Endothelial cell of umbilical vein (primary cell): ENCODE results near the gene OSBPL10. TPM values are rescaled to one million over a fixed set of nuclear protein-coding genes. Genes with fewer than 3 reads are reported as not detected.

Experiments used
- BruUV-seq: library from RNA; stranded (reverse); fragments of 400-500 nt; replicated peaks from 2 replicates; lab custom pipeline; 2021; lab: Mats Ljungman, UMichigan
- CTCF ChIA-PET: fragments of 300-600, 350-600 bp; sonication (Branson Sonifier 250); formaldehyde crosslinking; loops from one replicate; lab custom pipeline; 2021; ENCODE audit warnings: antibody characterized with exemption, inconsistent platforms; lab: Charles Lee
- POLR2A ChIA-PET: fragments of 300-600, 350-600 bp; sonication (Branson Sonifier 250); formaldehyde crosslinking; loops from one replicate; lab custom pipeline; 2021; ENCODE audit warnings: antibody characterized with exemption, inconsistent platforms; lab: Charles Lee
- DNase-seq: peaks from one replicate; pipeline ENCODE4 v3.0.0-alpha.2; 2011; ENCODE audit warnings: low read depth, low spot score
- FAIRE-seq: peaks from 2 replicates; lab custom pipeline; 2011; peaks lifted over from hg19 to GRCh38; lab: Jason Lieb, UNC
- H2AFZ ChIP-seq: 2 replicates; pipeline ENCODE4 v1.6.0; 2012; ENCODE audit warnings: low read depth, low read length, control low read depth, inconsistent platforms
- H3K27ac ChIP-seq: 2 replicates; pipeline ENCODE4 v1.5.1; 2011; ENCODE audit warnings: low read depth, mild to moderate bottlenecking, control low read depth, low read length, moderate library complexity; ENCODE audit not compliant: insufficient read depth
- H3K27me3 ChIP-seq, 2 experiments: 2 replicates each; pipeline versions ENCODE4 v1.6.0 to v1.6.1; 2011; ENCODE audit warnings: low read length in 2 of 2, mixed read lengths in 1 of 2; ENCODE audit not compliant: control insufficient read depth in 2 of 2, insufficient read depth in 2 of 2
- H3K36me3 ChIP-seq, 2 experiments: 2 replicates in 1 of 2; 3 replicates in 1 of 2; pipeline ENCODE4 v1.5.1; 2011; ENCODE audit warnings: low read length in 2 of 2, mild to moderate bottlenecking in 1 of 2, moderate library complexity in 1 of 2; ENCODE audit not compliant: control insufficient read depth in 2 of 2, insufficient read depth in 2 of 2; ENCODE audit errors: extremely low read depth in 1 of 2
- H3K4me1 ChIP-seq: 3 replicates; pipeline ENCODE4 v1.5.1; 2011; ENCODE audit warnings: mild to moderate bottlenecking, low read length; ENCODE audit not compliant: control insufficient read depth, insufficient read depth; ENCODE audit errors: extremely low read depth
- H3K4me2 ChIP-seq: 2 replicates; pipeline ENCODE4 v1.6.1; 2011; ENCODE audit warnings: low read length, control low read depth, mixed read lengths; ENCODE audit not compliant: insufficient read depth
- H3K4me3 ChIP-seq, 3 experiments: fragments of 200-600 bp in 1 of 3; sonication (generic), shearing (Covaris generic) in 1 of 3; replicated peaks in 1 of 3; 2 replicates each; pipeline ENCODE4 v1.5.1; 2011 to 2016; ENCODE audit warnings: control low read depth in 3 of 3, low read length in 3 of 3, mild to moderate bottlenecking in 2 of 3, inconsistent platforms in 1 of 3, low read depth in 1 of 3, moderate library complexity in 1 of 3; ENCODE audit not compliant: insufficient read depth in 1 of 3
- H3K79me2 ChIP-seq: 2 replicates; pipeline ENCODE4 v1.6.0; 2012; ENCODE audit warnings: low read length, inconsistent platforms; ENCODE audit not compliant: control insufficient read depth, insufficient read depth
- H3K9ac ChIP-seq: replicated peaks from 2 replicates; pipeline ENCODE3; 2011; ENCODE audit warnings: low read length, control low read depth; ENCODE audit not compliant: insufficient read depth; ENCODE audit errors: extremely low read depth
- H3K9me1 ChIP-seq: replicated peaks from 3 replicates; pipeline ENCODE4 v1.6.0; 2011; ENCODE audit warnings: mild to moderate bottlenecking, low read length; ENCODE audit not compliant: control insufficient read depth, insufficient read depth; ENCODE audit errors: extremely low read depth
- H3K9me3 ChIP-seq: replicated peaks from 2 replicates; pipeline ENCODE4 v1.5.1; 2012; ENCODE audit warnings: low read length, inconsistent platforms; ENCODE audit not compliant: control insufficient read depth, insufficient read depth
- H4K20me1 ChIP-seq: replicated peaks from 2 replicates; pipeline ENCODE3; 2011; ENCODE audit warnings: mild to moderate bottlenecking, low read length; ENCODE audit not compliant: control insufficient read depth, insufficient read depth; ENCODE audit errors: extremely low read depth
- CTCF ChIP-seq, 2 donors: IDR thresholded peaks; 1 replicate in 1 of 2; 2 replicates in 1 of 2; pipeline ENCODE4 v1.5.1; 2011; ENCODE audit warnings: low read length in 2 of 2, mild to moderate bottlenecking in 2 of 2, moderate library complexity in 2 of 2, control low read depth in 1 of 2, inconsistent platforms in 1 of 2, low read depth in 1 of 2; ENCODE audit not compliant: insufficient read depth in 1 of 2; ENCODE audit errors: extremely low read depth in 1 of 2
- EZH2 ChIP-seq: IDR thresholded peaks from 2 replicates; pipeline ENCODE4 v1.6.1; 2012; ENCODE audit warnings: borderline replicate concordance, low read depth, mild to moderate bottlenecking, moderate library complexity, low read length, inconsistent platforms; ENCODE audit not compliant: severe bottlenecking
- FOS ChIP-seq: IDR thresholded peaks from 2 replicates; pipeline ENCODE4 v1.6.1; 2011; ENCODE audit warnings: mild to moderate bottlenecking, low read length, moderate library complexity, borderline replicate concordance; ENCODE audit not compliant: insufficient read depth
- GATA2 ChIP-seq: IDR thresholded peaks from 2 replicates; pipeline ENCODE4 v1.7.0; 2011; ENCODE audit warnings: low read depth, mild to moderate bottlenecking, moderate library complexity, mixed read lengths, low read length; ENCODE audit not compliant: insufficient read length, insufficient read depth
- JUN ChIP-seq: IDR thresholded peaks from 2 replicates; pipeline ENCODE4 v1.6.1; 2011; ENCODE audit warnings: borderline replicate concordance, low read depth; ENCODE audit not compliant: insufficient read length, insufficient read depth
- MAX ChIP-seq: IDR thresholded peaks from 2 replicates; pipeline ENCODE4 v1.6.1; 2011; ENCODE audit not compliant: insufficient read depth, insufficient read length
- MYC ChIP-seq: IDR thresholded peaks from one replicate; pipeline ENCODE4 v1.6.1; 2011; ENCODE audit warnings: mild to moderate bottlenecking, low read depth, low read length
- POLR2A ChIP-seq: IDR thresholded peaks from 2 replicates; pipeline ENCODE4 v1.6.1; 2012; ENCODE audit warnings: low read depth, mild to moderate bottlenecking, control low read depth, low read length
- POLR2AphosphoS5 ChIP-seq: IDR thresholded peaks from 2 replicates; pipeline ENCODE4 v1.6.1; 2012; ENCODE audit warnings: low read depth, mild to moderate bottlenecking, control low read depth, low read length, moderate library complexity; ENCODE audit not compliant: insufficient read depth
- dilution Hi-C: fragments of 300-500 bp; cut with MboI; formaldehyde crosslinking; loops from one replicate; pipeline ENCODE4 v1.15.0; 2019; ENCODE audit warnings: low sequenced_read_pairs; ENCODE audit not compliant: extremely low pct_ligation_motif_present
- intact Hi-C: fragments of 100-400 bp; cut with micrococcal nuclease; formaldehyde crosslinking; loops from one replicate; pipeline ENCODE4 v1.10.0; 2022
- polyA plus RNA-seq, 4 experiments: library from polyadenylated mRNA; depleted of rRNA in 3 of 4; stranded (reverse) in 3 of 4; unstranded in 1 of 4; fragments of >200 nt; gene quantifications; 2 replicates each; pipeline versions ENCODE4 v1.2.1 to v1.2.3, GENCODE V29; 2011 to 2012; ENCODE audit warnings: missing spikeins in 1 of 4
- total RNA-seq: library from RNA; stranded (reverse); gene quantifications from 2 replicates; pipeline ENCODE4 v1.2.3, GENCODE V29; 2021

OSBPL10 gene
- total and polyA plus RNA-seq, 2 donors (not counting 3 experiments of a cell fraction or from before 2014, with no cell fraction given): 10.8 to 47.6 TPM

- Histone ChIP-seq H4K20me1 (no peaks in the 10 kb centered on the region), H3K4me2 (no peak overlapping the region), H3K4me1 (peaks cover 54% of the 10 kb centered on the region), H3K9me3 (no peaks in the 10 kb centered on the region), H3K27me3 (no peaks in the 10 kb centered on the region), H3K36me3 (no peaks in the 10 kb centered on the region), H3K9ac (no peak overlapping the region), H3K9me1 (no peaks in the 10 kb centered on the region), H3K4me3 (no peak overlapping the region), H2AFZ (no peak overlapping the region), H3K27ac (no peak overlapping the region), H3K79me2 (peaks cover 41% of the 10 kb centered on the region)
- ChIA-PET CTCF (interaction anchor here (0.6 to 1.4 kb wide), 2 partner anchors 9 to 52 kb away, joined by 3 to 6 read pairs; no protein-coding TSS in a partner anchor), POLR2A (no interaction called here)
- DNase-seq (no peak), FAIRE-seq (no peak)
- TF ChIP-seq JUN: no peak
- TF ChIP-seq MAX: no peak
- no peak for TF ChIP-seq GATA2
- TF ChIP-seq EZH2: no peak
- no peak for TF ChIP-seq MYC
- no peak for TF ChIP-seq FOS
- no peak for TF ChIP-seq CTCF (IDR thresholded peaks at IDR 0.05; ENCODE audit: extremely low read depth in 1 of 2, insufficient read depth in 1 of 2, low read depth in 1 of 2, low read length in 2 of 2)
- no peak for TF ChIP-seq POLR2A
- no peak for TF ChIP-seq POLR2AphosphoS5
- BruUV-seq: no TSS peak
- dilution Hi-C loops: no loop called here
- intact Hi-C loops: loop anchor here (5.0 kb wide), 1 partner anchor 175 kb away; no protein-coding TSS in a partner anchor
Measured at GRCh38 chr3:31966978-31967591, 14.0 kb downstream of the OSBPL10 start.
